Pancreas (tissue), 10 donors: ENCODE results near the gene TMEM214. TPM values are rescaled to one million over a fixed set of nuclear protein-coding genes. Genes with fewer than 3 reads are reported as not detected.

Source experiments
- ATAC-seq, 4 donors: fragments of 200-7000 bp; cut with Tn5 transposase; one replicate each; pipeline versions ENCODE4 v1.8.0 to v1.9.1; 2020; ENCODE audit warnings: mild to moderate bottlenecking in 4 of 4, moderate library complexity in 4 of 4
- DNase-seq, 6 donors: peaks; one replicate each; pipeline ENCODE4 v3.0.0-alpha.2; 2020
- FAIRE-seq: peaks from 2 replicates; lab custom pipeline; 2012; peaks lifted over from hg19 to GRCh38; lab: Jason Lieb, UNC
- H3K27ac ChIP-seq, 4 donors: fragments of 200-600 bp; sonication (generic); 1 replicate in 3 of 4; 2 replicates in 1 of 4; pipeline versions ENCODE4 v1.5.0 to v1.8.0; 2020
- H3K27me3 ChIP-seq, 4 donors: fragments of 200-600 bp; one replicate each; pipeline ENCODE4 v1.8.0; 2021
- H3K36me3 ChIP-seq, 3 donors: fragments of 200-600 bp; sonication (generic) in 1 of 3; one replicate each; pipeline versions ENCODE4 v1.5.0 to v1.8.0; 2020 to 2021
- H3K4me1 ChIP-seq, 3 donors: fragments of 200-600 bp; one replicate each; pipeline ENCODE4 v1.8.0; 2021
- H3K4me3 ChIP-seq, 4 donors: fragments of 200-600 bp; sonication (generic) in 2 of 4; one replicate each; pipeline versions ENCODE4 v1.5.0 to v1.8.0; 2020 to 2021
- H3K9me3 ChIP-seq, 4 donors: fragments of 200-600 bp; one replicate each; pipeline ENCODE4 v1.8.0; 2021
- CTCF ChIP-seq, 4 donors: fragments of 200-600 bp; sonication (generic) in 3 of 4; IDR thresholded peaks; one replicate each; pipeline versions ENCODE4 v1.5.0 to v1.8.0; 2021; ENCODE audit warnings: antibody characterized with exemption in 4 of 4
- WGBS, 2 donors: extraction: QIAGEN DNeasy Blood & Tissue Kit; methylation state at CpG; one replicate each; pipeline ENCODE4 v1.1.7; 2013; 5-methylcytosine and 5-hydroxymethylcytosine counted together
- intact Hi-C, 3 donors: fragments of 100-400 bp; cut with DNase I; formaldehyde crosslinking; loops; one replicate each; pipeline versions ENCODE4 v1.11.1 to v1.14.2; 2022
- polyA plus RNA-seq, 2 donors: library from polyadenylated mRNA; stranded (reverse); fragments of 200-250 nt; gene quantifications; one replicate each; pipeline ENCODE4 v1.2.3, GENCODE V29; 2013
- total RNA-seq, 6 donors: library from RNA; stranded (reverse); fragmentation: NEBNext Ultra II Directional in 4 of 6; extraction: Animal tissue kit (Norgen Biotek cat#: 25700) in 4 of 6; gene quantifications; one replicate each; pipeline versions ENCODE4 v1.2.1 to v1.2.4, GENCODE V29; 2021 to 2023
- donor health status: healthy with polysubstance abuse.
- donor health status: DM: no; HTN: no; CAD: no; lungs with moderate emphysema.
- donor health status: DM: no; HTN: no; CAD: no.
- donor health status: control.
- donor health status: control.
- donor health status: Bipolar disorder and iron deficiency.
- donor health status: DM: yes; HTN: yes; CAD: no.
- donor health status: DM: no; HTN: no; CAD: no.
- donor health status: DM: no; HTN: no; CAD: no.
- donor health status: DM: yes; HTN: yes; CAD: no.

TMEM214 gene
- total and polyA plus RNA-seq, 8 donors: 57.3 to 109 (median 64.6) TPM

GRCh38 chr2:27019931-27020855 is 12.6 kb upstream of the TMEM214 start:
- intact Hi-C loops: loop anchor here in 2 of 3 donors (5.0 to 10.0 kb wide), 2 partner anchors 58 to 175 kb away; partner anchors contain the start of gene DPYSL5 (in 1 of the 2)
- FAIRE-seq (no peak), ATAC-seq (peak in 1 of 4 donors; percentile 28), DNase-seq (no peak)
- no peak overlapping the region for H3K27ac ChIP-seq
- H3K9me3 ChIP-seq: no peaks in the 10 kb centered on the region
- H3K27me3 ChIP-seq: no peaks in the 10 kb centered on the region
- WGBS, 2 donors: 61 to 65% methylated on average over 9 of the region's 9 CpGs
- H3K4me1 ChIP-seq: no peaks in the 10 kb centered on the region
- peaks cover 0 to 5% (median 0%) of the 10 kb centered on the region in 3 donors for H3K36me3 ChIP-seq
- no peak overlapping the region for H3K4me3 ChIP-seq
- TF ChIP-seq CTCF (IDR thresholded peaks at IDR 0.05): no peak

GRCh38 chr2:27021253-27022049 is 11.3 kb upstream of the TMEM214 start:
- H3K4me3 ChIP-seq: no peak overlapping the region
- FAIRE-seq: no peak
- intact Hi-C loops: no loop called here
- no peak for DNase-seq
- ATAC-seq: no peak
- TF ChIP-seq CTCF (IDR thresholded peaks at IDR 0.05): no peak
- no peaks in the 10 kb centered on the region for H3K9me3 ChIP-seq
- no peak overlapping the region for H3K27ac ChIP-seq
- H3K36me3 ChIP-seq: peaks cover 0 to 5% (median 0%) of the 10 kb centered on the region in 3 donors
- H3K4me1 ChIP-seq: no peaks in the 10 kb centered on the region
- 78 to 80% methylated on average over 11 of the region's 11 CpGs for WGBS, 2 donors
- H3K27me3 ChIP-seq: no peaks in the 10 kb centered on the region

- no peak overlapping the region for H3K27ac ChIP-seq
- intact Hi-C loops: no loop called here
- peaks cover 0 to 5% (median 0%) of the 10 kb centered on the region in 3 donors for H3K36me3 ChIP-seq
- DNase-seq (no peak), ATAC-seq (no peak), FAIRE-seq (no peak)
- H3K9me3 ChIP-seq: no peaks in the 10 kb centered on the region
- H3K4me1 ChIP-seq: no peaks in the 10 kb centered on the region
- no peaks in the 10 kb centered on the region for H3K27me3 ChIP-seq
- H3K4me3 ChIP-seq: no peak overlapping the region
- 83 to 90% methylated on average over 7 of the region's 7 CpGs for WGBS, 2 donors
- TF ChIP-seq CTCF (IDR thresholded peaks at IDR 0.05): no peak
Measured at GRCh38 chr2:27023740-27024139, 9.0 kb upstream of the TMEM214 start.

GRCh38 chr2:27024188-27024587 is 8.6 kb upstream of the TMEM214 start:
- ATAC-seq: no peak
- Histone ChIP-seq H3K36me3 (peaks cover 0 to 5% (median 0%) of the 10 kb centered on the region in 3 donors), H3K9me3 (no peaks in the 10 kb centered on the region), H3K4me1 (no peaks in the 10 kb centered on the region), H3K4me3 (no peak overlapping the region), H3K27me3 (no peaks in the 10 kb centered on the region), H3K27ac (no peak overlapping the region)
- 82 to 86% methylated on average over 18 of the region's 18 CpGs for WGBS, 2 donors
- no peak for FAIRE-seq
- intact Hi-C loops: no loop called here
- no peak for TF ChIP-seq CTCF (IDR thresholded peaks at IDR 0.05)
- peak in 1 of 6 donors; percentile 59 for DNase-seq
